Sciatic nerve (tissue), 2 donors: Measurements from ENCODE around the gene MRC2. TPM values are rescaled to one million over a fixed set of nuclear protein-coding genes. Genes with fewer than 3 reads are reported as not detected.

Experiments
- ATAC-seq: fragments of 200-7000 bp; cut with Tn5 transposase; one replicate; pipeline ENCODE4 v1.9.1; 2020; ENCODE audit warnings: mild to moderate bottlenecking, moderate library complexity
- DNase-seq: peaks from one replicate; pipeline ENCODE4 v3.0.0-alpha.2; 2020; ENCODE audit warnings: low spot score
- intact Hi-C: fragments of 100-400 bp; cut with DNase I; formaldehyde crosslinking; loops from one replicate; pipeline ENCODE4 v1.14.2; 2022
- total RNA-seq: library from RNA; stranded (reverse); fragmentation: NEBNext Ultra II Directional; extraction: Animal tissue kit (Norgen Biotek cat#: 25700); gene quantifications from one replicate; pipeline ENCODE4 v1.2.1, GENCODE V29; 2021
- donor health status: DM: no; HTN: no; CAD: no.
- donor health status: DM: no; HTN: no; CAD: no.

The MRC2 gene
- total RNA-seq, 1 donor from 2014 or later: 111 TPM

DNA sequence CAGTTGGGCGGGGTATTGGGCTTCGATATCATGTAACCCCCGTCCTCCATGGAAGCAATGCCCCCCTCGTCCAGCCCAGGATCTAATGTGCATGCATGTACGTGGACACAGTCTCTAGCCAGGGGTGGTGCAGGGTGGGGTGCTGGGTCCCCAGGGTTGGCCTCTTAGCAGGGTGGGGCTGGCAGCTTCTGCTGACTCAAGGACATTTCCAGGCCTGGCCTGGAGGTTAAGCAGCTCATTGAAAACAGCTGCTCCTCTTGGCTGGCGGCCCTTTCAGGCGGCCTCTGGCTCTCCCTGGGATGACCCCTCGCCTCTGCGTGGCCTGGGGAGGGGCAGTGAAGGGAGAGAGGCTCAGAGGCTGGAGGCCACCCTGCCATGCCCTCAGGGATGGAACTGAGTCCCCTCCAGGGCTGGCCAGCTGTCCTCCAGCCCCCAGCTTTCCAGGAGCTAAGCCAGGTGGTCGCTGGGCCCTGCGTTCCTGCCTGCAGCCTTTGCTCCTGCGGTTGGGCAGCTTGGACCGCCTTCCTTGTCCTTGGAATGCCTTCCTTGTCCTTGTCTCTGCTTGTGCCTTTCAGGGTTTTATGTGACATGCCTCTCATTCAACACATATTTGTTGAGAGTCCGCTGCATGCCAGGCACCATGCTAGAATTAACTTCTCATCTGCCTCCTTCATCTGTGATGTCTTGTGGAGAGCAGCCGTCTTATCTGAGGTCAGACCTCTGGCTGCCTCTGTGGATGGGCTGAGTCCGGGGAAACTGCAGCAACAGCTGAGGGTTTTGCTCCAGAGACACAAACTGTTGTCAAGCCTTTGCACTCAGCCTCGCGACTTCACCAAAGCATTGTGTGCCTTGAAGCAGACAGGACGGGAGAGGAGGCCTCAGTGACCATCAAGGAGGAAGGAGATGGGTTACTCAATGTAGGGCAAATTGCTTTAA lies 26.6 kb downstream of the MRC2 start:
- ATAC-seq (peak; percentile 89), DNase-seq (peak; percentile 82)
- intact Hi-C loops: no loop called here

- ATAC-seq: no peak
- intact Hi-C loops: no loop called here
- DNase-seq: no peak
These were observed 28.2 kb downstream of the MRC2 start for GRCh38 chr17:62655656-62656055.

DNA sequence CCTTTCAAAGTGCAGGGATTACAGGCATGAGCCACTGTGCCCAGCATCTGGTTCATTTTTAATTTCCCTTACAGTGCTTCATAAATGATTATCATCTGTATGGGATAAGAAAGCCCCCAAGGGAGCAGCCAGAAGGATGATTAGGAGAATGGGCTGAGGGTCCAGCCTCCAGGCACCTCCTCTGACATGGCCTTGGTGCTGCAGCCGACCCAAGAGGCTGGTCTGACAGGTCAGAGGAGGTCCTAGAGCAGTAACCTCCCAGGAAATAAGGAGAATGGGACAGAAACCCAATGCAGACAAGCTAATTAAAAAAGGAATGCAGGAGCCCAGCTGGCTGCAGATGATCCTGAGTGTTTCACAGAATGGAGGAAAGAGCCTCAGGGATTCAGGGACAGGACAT lies 29.0 kb downstream of the MRC2 start:
- intact Hi-C loops: no loop called here
- ATAC-seq (no peak), DNase-seq (no peak)

DNA sequence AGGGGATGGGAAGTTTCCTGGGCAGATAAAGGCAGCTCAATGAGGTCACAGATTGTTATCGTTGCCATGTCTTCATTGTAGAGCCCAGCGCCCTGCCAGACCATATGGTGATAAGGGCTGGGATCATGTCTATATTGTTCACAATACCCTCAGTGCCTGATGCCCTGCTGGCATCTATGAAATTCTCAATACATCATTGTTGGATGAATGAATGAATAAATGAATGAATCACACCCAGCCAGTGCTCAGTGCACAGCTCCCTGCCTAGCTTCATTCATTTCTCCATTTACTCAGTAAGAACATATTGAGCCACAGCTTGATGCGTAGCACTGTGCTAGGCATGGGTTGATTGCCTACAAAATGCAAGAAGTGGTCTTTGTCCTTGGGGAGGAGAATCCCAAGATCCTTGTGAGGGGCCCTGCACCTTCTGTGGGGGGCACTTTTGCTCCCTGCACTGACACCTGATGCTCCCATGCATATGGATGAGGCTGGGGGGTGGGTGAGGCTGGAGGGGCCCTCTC lies 29.7 kb downstream of the MRC2 start:
- ATAC-seq (no peak), DNase-seq (no peak)
- intact Hi-C loops: no loop called here

- no peak for DNase-seq
- intact Hi-C loops: no loop called here
These were observed 30.2 kb downstream of the MRC2 start for GRCh38 chr17:62657690-62658089.

DNA sequence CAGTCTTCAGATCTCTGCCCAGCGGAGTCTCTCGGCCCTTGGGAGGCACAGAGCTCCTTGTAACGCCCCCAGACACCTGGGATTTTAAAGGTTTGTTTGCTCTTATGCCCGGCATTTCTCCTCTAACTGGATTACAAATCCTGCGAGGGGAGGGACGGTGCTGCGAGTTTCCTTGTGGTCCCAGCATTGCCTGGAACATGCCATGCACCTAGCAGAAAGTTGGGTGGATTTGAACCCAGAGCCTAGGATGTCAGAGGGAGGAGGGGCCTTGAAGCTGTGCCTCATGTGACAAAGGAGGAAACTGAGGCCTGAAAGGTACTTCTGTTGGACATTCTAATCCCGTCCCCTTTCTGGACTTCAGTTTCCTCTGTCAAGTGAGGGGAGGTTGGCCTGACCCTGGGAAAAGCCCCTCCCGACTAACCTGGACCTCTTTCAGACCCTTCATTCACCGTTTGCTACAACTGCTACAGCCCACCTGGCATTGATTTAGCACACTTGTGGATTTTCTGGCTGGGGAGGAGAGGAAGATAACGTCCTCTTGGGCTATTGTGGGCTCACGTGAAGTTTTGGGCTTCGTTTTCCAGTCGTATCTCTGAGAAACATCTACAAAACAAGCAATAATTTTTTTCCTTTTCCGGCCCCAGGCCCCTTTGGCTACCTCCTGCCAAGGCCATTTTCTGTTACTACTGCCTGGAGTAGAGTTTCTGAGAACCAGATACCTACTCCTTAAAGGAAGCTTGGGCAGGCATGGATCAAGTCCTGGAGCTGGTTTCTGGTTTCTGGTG lies 30.9 kb downstream of the MRC2 start:
- DNase-seq: no peak
- ATAC-seq: no peak
- intact Hi-C loops: no loop called here

More at GRCh38 chr17:62657690-62658089, 30.2 kb downstream of the MRC2 start:
- ATAC-seq: no peak

- DNase-seq (no peak), ATAC-seq (no peak)
- intact Hi-C loops: loop anchor here (5.0 kb wide), 1 partner anchor 48 kb away; no protein-coding TSS in a partner anchor
These were observed 33.2 kb downstream of the MRC2 start for GRCh38 chr17:62660629-62661118.

DNA sequence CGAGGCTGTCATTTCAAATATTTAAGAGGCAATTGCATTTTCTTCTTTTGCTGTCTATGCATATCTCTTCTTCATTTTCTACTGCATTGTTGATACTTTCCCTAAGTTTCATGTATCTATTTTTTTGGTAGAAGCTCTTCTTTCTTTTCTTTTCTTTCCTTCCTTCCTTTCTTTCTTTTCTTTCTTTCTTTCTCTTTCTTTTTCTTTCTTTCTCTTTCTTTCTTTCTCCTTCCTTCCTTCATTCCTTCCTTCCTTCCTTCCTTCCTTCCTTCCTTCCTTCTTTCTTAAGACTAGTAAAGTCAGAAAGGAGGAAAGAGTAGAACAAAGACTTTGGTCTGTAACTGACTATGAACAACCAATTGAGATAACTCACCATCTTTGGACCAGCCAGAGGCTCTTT lies 33.9 kb downstream of the MRC2 start:
- intact Hi-C loops: loop anchor here (5.0 kb wide), 1 partner anchor 49 kb away; no protein-coding TSS in a partner anchor
- ATAC-seq (no peak), DNase-seq (no peak)

GRCh38 chr17:62662855-62663254 lies 35.4 kb downstream of the MRC2 start:
- no peak for DNase-seq
- ATAC-seq: no peak
- intact Hi-C loops: loop anchor here (5.0 kb wide), 1 partner anchor 51 kb away; no protein-coding TSS in a partner anchor

GRCh38 chr17:62663304-62663703 lies 35.8 kb downstream of the MRC2 start:
- ATAC-seq (no peak), DNase-seq (no peak)
- intact Hi-C loops: loop anchor here (5.0 kb wide), 1 partner anchor 51 kb away; no protein-coding TSS in a partner anchor

GRCh38 chr17:62664336-62665120 lies 37.1 kb downstream of the MRC2 start:
- intact Hi-C loops: loop anchor here (5.0 kb wide), 1 partner anchor 52 kb away; no protein-coding TSS in a partner anchor
- DNase-seq: peak; percentile 48
- no peak for ATAC-seq

GRCh38 chr17:62665599-62665998 lies 38.1 kb downstream of the MRC2 start:
- DNase-seq (peak; percentile 33), ATAC-seq (no peak)
- intact Hi-C loops: no loop called here

GRCh38 chr17:62666061-62666800 lies 38.8 kb downstream of the MRC2 start:
- intact Hi-C loops: no loop called here
- DNase-seq: peak; percentile 51
- ATAC-seq: no peak

DNA sequence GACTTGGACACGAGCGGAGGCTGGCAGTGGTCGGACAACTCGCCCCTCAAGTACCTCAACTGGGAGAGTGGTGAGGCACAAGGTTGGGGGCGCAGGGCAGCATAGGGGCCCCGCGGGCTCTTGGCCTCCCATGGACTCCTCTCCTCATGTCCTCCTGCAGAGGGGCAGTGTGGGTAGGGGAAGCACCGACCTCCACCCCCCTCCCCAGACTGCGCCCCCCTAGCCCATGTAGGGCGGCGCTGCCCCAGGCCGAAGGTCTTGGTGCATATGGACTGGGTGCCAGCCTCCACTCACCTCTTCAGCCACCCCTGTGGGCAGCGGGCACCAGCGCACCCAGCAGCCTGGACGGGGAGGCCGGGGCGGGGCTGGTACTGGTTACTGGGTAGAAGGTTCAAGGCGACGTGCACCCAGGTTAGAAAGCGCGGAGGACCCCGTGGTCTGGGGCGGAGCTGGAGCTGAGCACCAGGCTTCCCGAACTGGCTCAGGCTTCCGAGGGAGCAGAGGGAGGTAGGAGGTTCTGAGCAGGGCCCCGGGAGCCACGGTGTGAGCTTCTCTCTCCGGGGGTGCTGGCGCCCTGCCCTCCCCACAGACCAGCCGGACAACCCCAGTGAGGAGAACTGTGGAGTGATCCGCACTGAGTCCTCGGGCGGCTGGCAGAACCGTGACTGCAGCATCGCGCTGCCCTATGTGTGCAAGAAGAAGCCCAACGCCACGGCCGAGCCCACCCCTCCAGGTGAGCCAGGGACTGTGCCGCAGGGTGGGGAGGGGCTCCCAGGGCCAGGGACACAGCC lies 39.5 kb downstream of the MRC2 start:
- DNase-seq (peak; percentile 52), ATAC-seq (no peak)
- intact Hi-C loops: no loop called here

DNA sequence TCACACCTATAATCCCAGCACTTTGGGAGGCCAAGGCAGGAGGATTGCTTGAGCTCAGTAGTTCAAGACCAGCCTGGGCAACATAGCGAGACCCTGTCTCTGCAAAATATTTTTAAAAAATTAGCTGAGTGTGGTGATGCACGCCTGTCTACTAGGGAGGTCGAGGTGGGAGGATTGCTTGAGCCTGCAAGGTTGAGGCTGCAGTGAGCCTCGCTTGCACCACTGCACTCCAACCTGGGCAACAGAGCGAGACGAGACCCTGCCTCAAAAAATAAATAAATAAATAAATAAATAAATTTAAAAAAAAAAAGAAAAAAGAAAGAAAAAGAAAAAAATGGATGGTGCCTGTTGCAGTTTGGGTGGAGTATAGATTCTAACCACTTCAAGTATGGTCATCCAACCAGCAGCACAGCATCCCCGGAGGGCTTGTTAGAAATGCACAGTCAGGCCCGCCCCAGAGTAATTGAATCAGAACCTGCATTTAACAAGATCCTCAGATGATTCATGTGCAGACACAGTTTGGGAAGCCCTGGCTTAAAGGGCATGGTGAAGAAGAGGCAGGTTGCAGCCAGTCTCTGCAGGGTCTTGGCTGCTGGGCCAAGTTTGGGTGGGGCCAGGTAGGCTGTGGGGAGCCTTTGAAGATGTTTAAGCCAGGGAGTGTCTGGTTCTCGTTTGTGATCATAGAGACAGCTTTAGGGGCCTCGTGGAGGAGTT lies 40.8 kb downstream of the MRC2 start:
- intact Hi-C loops: no loop called here
- DNase-seq (peak; percentile 28), ATAC-seq (no peak)

- peak; percentile 25 for ATAC-seq
- intact Hi-C loops: no loop called here
- DNase-seq: peak; percentile 51
These were observed 42.8 kb downstream of the MRC2 start for GRCh38 chr17:62670202-62670821.
